HG02840 (cell line): ENCODE measurements around the gene PTOV1.
"Not testable (repeated sequence)": the region's sequence is repeated elsewhere in the genome, so short reads cannot be mapped to it uniquely, and the experiment has no call there.

Source experiments
- ATAC-seq: cut with Tn5 transposase; IDR thresholded peaks from one replicate; pipeline ENCODE4 v1.9.1; 2021; ENCODE audit warnings: mild to moderate bottlenecking, moderate library complexity, moderate number of reproducible peaks; ENCODE audit not compliant: unreplicated experiment, low FRiP score

Gene PTOV1

GRCh38 chr19:49817964-49818648 is 32.9 kb upstream of the PTOV1 start, which contains the start of gene MED25:
Gene MED25 (plus strand): TSS chr19:49818289. CDS start chr19:49818342, 53 bp downstream.
- ATAC-seq: peak; percentile 77

GRCh38 chr19:49818649-49819370 is 32.1 kb upstream of the PTOV1 start:
- no peak for ATAC-seq

GRCh38 chr19:49819452-49820115 is 31.4 kb upstream of the PTOV1 start:
- ATAC-seq: not testable (repeated sequence)

GRCh38 chr19:49820125-49820524 is 30.8 kb upstream of the PTOV1 start:
- no peak for ATAC-seq

- ATAC-seq: no peak
Observed at GRCh38 chr19:49823472-49823871, 27.5 kb upstream of the PTOV1 start.

- no peak for ATAC-seq
Observed at GRCh38 chr19:49824662-49825061, 26.3 kb upstream of the PTOV1 start.

- ATAC-seq: no peak
Observed at GRCh38 chr19:49827034-49827433, 23.9 kb upstream of the PTOV1 start.

- no peak for ATAC-seq
Observed at GRCh38 chr19:49829200-49829599, 21.8 kb upstream of the PTOV1 start.

GRCh38 chr19:49829721-49830120 is 21.2 kb upstream of the PTOV1 start:
- ATAC-seq: no peak

- no peak for ATAC-seq
Observed at GRCh38 chr19:49830766-49831165, 20.2 kb upstream of the PTOV1 start.

- ATAC-seq: no peak
Observed at GRCh38 chr19:49831592-49831991, 19.4 kb upstream of the PTOV1 start.

GRCh38 chr19:49832556-49832955 is 18.4 kb upstream of the PTOV1 start:
- no peak for ATAC-seq

- ATAC-seq: no peak
Observed at GRCh38 chr19:49833599-49833998, 17.4 kb upstream of the PTOV1 start.

- ATAC-seq: no peak
Observed at GRCh38 chr19:49835562-49835961, 15.4 kb upstream of the PTOV1 start.

GRCh38 chr19:49836176-49837008 is 14.6 kb upstream of the PTOV1 start:
- no peak for ATAC-seq

GRCh38 chr19:49837009-49837310 is 14.0 kb upstream of the PTOV1 start:
- no peak for ATAC-seq

GRCh38 chr19:49837425-49837824 is 13.5 kb upstream of the PTOV1 start:
- ATAC-seq: no peak

GRCh38 chr19:49838885-49839588 is 11.9 kb upstream of the PTOV1 start:
- ATAC-seq: no peak

- no peak for ATAC-seq
Observed at GRCh38 chr19:49839713-49840112, 11.2 kb upstream of the PTOV1 start.

GRCh38 chr19:49840321-49840720 is 10.6 kb upstream of the PTOV1 start:
- no peak for ATAC-seq
